GM18858 (cell line): ENCODE results near the gene NSD2.

Source experiments
- ATAC-seq: cut with Tn5 transposase; IDR thresholded peaks from one replicate; pipeline ENCODE4 v1.9.1; 2021; ENCODE audit not compliant: unreplicated experiment

NSD2 gene

DNA sequence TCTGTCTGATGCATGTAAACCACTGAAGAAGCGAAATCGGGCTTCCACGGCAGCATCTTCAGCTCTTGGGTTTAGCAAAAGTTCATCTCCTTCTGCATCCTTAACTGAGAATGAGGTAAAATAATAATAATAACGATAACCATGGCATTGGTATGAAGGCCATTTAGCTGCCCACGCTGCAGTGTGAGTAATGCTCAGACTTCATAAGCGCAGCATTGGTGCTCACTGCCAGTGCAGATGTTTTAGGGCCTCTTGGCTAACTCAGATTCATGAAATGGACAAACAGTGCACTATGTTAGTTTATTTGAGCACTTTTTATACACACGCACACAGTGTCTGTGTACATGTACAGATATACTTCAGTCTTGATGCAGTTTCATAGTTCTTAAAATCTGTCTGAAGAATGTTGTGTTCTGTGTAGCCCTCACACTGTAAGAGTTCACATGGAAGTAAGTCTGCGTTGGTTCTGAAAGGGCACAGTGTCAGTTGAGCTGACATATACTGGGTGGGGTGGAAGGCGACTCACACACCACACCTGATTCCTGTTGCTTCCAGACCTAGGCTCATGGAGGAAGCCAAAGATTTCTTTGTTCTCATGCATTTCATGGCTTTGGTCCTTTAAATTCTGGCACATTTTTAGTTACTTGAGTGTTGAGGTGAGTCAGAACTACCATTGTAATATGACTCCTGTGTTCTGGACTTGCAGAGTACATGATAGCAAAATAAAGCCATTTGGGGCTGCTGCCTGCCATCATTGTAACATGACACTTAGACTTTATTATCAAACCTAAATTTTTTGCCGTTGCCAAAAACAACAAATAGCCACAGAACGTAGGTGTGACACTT is 68.7 kb downstream of the NSD2 start:
- no peak for ATAC-seq

DNA sequence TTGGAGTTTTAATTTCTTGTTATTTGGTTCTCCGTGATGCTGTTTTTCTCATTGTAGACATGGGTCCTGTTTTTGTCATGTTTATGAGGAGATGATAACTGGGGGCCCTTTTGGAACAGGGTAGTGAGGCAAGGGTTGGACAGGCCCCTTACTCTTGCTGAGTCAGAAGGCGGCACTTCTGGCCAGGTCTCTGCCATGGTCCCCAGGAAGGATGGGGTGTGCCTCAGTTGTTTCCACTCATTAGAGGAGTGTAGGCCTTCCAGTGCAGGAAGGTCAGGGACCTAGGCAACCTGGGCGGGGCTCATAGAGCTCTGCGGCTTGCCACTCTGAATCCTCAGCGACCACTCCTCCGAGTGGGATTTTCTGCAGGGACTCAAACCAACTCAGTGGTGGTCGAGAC is 69.4 kb downstream of the NSD2 start:
- no peak for ATAC-seq

DNA sequence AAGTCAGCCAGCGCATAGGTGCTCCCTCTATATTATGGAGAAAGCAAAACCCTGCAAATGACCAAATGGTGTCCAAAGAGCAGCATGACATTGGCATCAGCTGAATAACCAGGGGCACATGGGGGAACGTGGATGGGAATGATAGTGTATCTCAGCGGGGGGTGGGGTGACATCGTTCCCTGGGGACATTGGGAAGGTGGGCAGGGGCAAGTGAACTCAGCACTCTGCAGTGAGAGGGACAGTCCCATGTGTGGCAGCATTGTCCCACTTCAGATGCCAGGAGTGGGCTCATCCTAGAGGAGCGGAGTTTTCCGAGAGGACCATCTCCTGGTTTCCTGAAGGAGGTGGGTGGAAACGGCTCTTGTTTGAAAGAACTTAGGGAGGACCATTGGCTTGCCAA is 72.7 kb downstream of the NSD2 start:
- no peak for ATAC-seq

GRCh38 chr4:1945124-1945895 is 74.1 kb downstream of the NSD2 start:
- ATAC-seq = no peak

DNA sequence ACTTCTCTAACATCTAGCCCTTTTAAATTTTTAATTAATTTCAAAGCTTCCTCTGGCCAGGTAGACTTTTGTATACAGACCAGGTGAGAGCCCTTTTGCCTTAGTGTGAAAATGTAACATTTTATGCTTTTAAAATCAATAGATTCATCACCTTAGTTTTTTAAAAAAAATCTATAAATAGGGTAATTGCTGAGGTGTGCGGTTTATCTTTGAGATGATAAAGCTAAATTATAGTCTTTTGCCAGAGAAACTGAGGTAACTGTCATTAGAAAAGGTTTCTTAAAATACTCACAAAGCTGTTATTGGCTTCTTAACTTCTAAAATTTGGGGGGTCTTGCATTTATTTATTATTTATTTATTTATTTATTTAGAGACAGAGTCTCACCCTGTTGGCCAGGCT is 74.7 kb downstream of the NSD2 start:
- no peak for ATAC-seq

DNA sequence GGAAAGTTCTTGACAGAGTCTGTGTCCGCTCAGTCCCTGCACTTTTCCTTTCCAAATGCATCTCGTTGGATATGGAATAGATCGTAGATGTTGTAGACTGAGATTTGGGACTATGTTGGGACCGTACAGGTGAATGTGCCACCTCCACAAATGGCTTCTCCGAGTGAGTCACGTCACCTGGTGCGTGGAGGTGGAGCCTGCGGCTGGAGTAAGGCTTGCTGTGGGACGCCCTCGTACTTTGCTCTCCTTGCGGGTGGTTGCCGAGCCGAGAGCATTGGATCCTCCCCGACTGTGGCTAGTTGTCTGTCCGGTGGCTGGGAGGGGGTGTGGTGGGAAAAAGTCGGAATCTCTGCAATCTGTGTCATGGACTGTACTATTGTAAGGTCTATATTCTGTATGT is 77.0 kb downstream of the NSD2 start:
- no peak for ATAC-seq

- ATAC-seq = no peak
Measured at GRCh38 chr4:1948892-1949436, 77.8 kb downstream of the NSD2 start.

GRCh38 chr4:1950369-1950768 is 79.2 kb downstream of the NSD2 start:
- no peak for ATAC-seq

GRCh38 chr4:1952058-1952700 is 81.0 kb downstream of the NSD2 start:
- no peak for ATAC-seq

GRCh38 chr4:1952719-1953118 is 81.5 kb downstream of the NSD2 start:
- no peak for ATAC-seq

DNA sequence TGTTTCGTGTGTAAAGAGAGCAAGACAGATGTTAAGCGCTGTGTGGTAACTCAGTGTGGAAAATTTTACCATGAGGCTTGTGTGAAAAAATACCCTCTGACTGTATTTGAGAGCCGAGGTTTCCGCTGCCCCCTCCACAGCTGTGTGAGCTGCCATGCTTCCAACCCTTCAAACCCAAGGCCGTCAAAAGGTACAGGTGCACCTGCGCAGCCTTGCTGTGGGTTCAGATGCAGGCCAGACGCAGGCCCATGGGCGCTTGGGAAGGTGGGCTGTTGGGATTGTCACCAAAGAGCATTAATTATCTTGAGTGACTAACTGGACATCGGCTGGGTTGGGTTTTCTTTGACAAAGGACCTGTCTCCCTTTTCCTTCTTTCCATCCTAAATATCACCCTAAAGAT is 82.1 kb downstream of the NSD2 start:
- ATAC-seq = no peak

DNA sequence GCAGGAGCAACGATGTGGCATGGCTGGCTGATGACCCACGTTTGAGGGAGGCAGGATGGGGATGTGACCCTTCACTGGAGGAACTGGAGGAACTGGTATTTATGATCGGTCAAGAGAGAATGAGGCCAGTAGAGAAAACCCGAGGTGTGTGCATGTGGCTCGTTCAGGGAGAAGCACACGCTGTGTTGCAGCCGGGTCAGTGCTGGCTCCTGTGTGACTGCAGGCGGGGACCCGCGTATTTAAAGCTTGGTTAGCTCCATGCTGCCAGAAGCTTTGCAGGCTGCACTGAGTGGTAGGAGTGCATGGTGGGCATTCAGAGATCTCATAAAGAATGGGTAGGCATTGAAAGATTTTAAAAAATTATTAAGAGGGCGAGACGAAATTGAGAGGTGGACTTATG is 85.4 kb downstream of the NSD2 start:
- no peak for ATAC-seq

DNA sequence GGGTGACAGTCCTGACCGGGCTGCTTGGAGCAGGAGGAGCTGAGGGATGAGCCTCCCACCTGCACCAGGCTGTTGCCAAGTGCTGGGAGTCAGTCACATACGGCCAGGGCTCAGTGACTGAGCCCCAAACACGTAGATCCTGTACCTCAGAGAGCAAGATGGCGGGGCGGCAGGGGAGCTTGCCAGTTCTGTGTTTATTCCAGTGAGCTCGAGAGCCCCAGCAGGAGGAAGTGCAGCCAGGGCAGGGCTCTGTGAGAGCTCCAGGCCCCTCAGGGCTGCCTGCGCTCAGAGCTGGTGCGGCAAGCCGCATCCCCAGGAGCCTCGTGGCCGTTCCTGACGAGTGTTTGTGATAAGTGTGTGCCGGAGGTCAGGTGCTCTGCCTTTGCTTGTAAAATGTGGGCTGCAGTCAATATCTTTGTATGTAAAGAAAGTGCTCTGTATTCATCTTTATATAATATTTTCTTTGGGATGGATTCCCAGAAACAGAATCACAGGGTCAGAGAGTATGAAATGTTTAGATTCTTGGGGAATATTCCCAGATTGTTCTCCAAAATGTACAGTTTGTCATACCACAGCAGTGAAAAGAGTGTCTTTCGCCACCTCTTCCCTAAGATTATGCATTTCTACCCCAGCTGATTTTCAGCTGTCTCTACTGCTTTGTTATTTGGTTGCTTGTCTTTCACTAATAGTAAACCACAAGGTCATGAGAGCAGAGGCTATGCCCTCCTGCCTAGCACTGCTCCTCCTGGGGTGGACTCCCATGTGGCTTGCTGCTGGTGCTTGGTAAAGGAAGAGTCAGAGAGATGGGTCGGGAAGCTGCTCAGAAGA is 87.3 kb downstream of the NSD2 start:
- no peak for ATAC-seq

DNA sequence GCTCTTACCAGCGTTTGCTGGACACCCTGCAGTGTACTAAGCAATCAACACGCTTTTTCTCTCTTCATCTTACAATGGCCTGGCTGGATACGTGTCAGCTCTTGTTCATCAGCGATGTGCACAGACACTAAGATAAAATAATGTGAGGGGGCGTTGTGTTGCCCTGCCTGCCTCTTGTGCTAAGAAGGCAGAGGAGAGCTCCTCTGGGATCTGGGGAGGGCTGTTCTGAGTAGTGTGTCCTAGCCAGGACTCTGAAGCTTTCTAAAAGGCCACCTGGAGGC is 87.9 kb downstream of the NSD2 start:
- no peak for ATAC-seq

GRCh38 chr4:1960170-1960825 is 89.1 kb downstream of the NSD2 start:
- no peak for ATAC-seq

GRCh38 chr4:1961038-1961437 is 89.8 kb downstream of the NSD2 start:
- ATAC-seq = no peak

GRCh38 chr4:1961563-1961962 is 90.4 kb downstream of the NSD2 start:
- no peak for ATAC-seq

- ATAC-seq = no peak
Measured at GRCh38 chr4:1962980-1963379, 91.8 kb downstream of the NSD2 start.

DNA sequence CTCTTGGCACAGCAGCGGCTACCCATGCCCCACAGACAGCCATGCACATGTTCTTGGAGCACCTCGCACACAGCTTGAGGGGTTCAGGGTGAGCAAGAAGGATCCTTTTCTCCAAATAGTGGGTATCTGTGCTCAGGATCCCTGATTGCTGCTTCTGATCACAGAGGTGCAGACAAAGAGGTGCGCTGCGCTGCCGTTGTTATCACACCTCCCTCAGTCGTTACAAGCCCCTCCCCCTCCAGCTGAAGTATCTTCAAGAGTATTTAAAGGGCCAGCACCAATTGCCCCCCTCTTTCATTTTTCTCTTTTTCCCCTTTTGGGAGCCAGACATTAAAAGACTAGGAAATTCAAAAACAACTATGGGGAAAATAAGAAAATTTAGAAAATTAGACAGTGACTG is 93.2 kb downstream of the NSD2 start:
- no peak for ATAC-seq

DNA sequence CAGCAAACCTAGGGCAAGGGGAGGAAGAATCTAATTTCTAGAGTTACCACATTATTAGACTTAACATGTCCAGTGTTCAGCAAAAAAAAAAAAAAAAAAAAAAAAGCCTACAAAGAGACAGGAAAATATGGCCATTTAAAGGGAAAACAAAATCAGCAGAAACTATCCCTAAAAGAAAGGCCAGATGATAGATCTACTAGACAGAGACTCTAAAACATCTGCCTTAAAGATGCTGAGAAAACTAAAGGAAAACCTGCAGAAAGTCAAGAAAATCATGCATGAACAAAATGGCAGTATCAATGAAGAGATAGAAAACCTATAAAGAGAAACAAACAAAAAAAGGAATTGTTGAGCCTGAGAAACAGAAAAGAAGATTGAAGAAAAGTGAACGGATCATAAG is 93.8 kb downstream of the NSD2 start:
- ATAC-seq = no peak
